HEK293 (cell line): ENCODE data around the gene GLOD4.

Source experiments
- MYNN ChIP-seq: fragments of 450-650 bp; formaldehyde crosslinking; IDR thresholded peaks from 2 replicates; pipeline ENCODE4 v1.5.1; 2016; ENCODE audit warnings: missing biosample characterization, missing genetic modification characterization, borderline replicate concordance
- ZBTB17 ChIP-seq: fragments of 450-650 bp; formaldehyde crosslinking; IDR thresholded peaks from 2 replicates; pipeline ENCODE4 v1.5.1; 2016; ENCODE audit warnings: missing biosample characterization, missing genetic modification characterization
- ZNF114 ChIP-seq: fragments of 450-650 bp; formaldehyde crosslinking; IDR thresholded peaks from 2 replicates; pipeline ENCODE4 v1.5.0; 2017; ENCODE audit warnings: missing biosample characterization, missing genetic modification characterization
- ZNF677 ChIP-seq: fragments of 450-650 bp; IDR thresholded peaks from 2 replicates; pipeline ENCODE4 v1.5.0; 2018; ENCODE audit warnings: missing biosample characterization, mild to moderate bottlenecking, missing genetic modification characterization, moderate library complexity
- TF ChIP-seq, protein P1 (sequence below): fragments of 450-650 bp; formaldehyde crosslinking; IDR thresholded peaks from 2 replicates; pipeline ENCODE4 v1.5.1; 2016; ENCODE audit warnings: missing biosample characterization, missing genetic modification characterization
- TF ChIP-seq, protein P2 (sequence below): fragments of 450-650 bp; formaldehyde crosslinking; IDR thresholded peaks from 2 replicates; pipeline ENCODE4 v1.5.1; 2017; ENCODE audit warnings: missing biosample characterization, missing genetic modification characterization
- TF ChIP-seq, protein P3 (sequence below): fragments of 450-650 bp; formaldehyde crosslinking; IDR thresholded peaks from 2 replicates; pipeline ENCODE4 v1.5.1; 2016; ENCODE audit warnings: missing biosample characterization, missing genetic modification characterization
- TF ChIP-seq, protein P4 (sequence below): fragments of 450-650 bp; formaldehyde crosslinking; IDR thresholded peaks from 2 replicates; pipeline ENCODE4 v1.5.1; 2016; ENCODE audit warnings: missing biosample characterization, missing genetic modification characterization
- TF ChIP-seq, protein P5 (sequence below): fragments of 450-650 bp; formaldehyde crosslinking; optimal IDR thresholded peaks from 2 replicates; pipeline ENCODE3; 2016; ENCODE audit warnings: missing biosample characterization, mild to moderate bottlenecking, missing genetic modification characterization

DNA sequence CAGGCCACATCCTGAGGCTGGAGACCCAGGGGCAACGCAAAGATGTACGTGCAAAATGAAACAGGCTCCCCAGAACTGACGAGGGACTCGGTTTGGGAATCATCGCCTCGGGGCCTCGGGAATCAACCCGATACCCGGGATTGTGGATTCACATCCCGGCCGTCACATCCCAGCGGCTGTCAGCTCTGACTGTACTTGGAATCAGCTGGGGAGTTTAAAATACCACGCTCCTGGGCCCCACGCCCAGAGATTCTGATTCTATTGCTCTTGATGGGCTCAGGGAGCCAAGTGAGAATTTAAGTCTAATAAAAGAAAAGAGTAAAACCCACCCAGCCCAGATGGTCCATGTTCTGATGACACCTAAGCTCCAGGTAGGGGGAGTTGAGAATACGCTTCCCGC is 42.3 kb upstream of the GLOD4 start:
- TF ChIP-seq, protein P1, sequence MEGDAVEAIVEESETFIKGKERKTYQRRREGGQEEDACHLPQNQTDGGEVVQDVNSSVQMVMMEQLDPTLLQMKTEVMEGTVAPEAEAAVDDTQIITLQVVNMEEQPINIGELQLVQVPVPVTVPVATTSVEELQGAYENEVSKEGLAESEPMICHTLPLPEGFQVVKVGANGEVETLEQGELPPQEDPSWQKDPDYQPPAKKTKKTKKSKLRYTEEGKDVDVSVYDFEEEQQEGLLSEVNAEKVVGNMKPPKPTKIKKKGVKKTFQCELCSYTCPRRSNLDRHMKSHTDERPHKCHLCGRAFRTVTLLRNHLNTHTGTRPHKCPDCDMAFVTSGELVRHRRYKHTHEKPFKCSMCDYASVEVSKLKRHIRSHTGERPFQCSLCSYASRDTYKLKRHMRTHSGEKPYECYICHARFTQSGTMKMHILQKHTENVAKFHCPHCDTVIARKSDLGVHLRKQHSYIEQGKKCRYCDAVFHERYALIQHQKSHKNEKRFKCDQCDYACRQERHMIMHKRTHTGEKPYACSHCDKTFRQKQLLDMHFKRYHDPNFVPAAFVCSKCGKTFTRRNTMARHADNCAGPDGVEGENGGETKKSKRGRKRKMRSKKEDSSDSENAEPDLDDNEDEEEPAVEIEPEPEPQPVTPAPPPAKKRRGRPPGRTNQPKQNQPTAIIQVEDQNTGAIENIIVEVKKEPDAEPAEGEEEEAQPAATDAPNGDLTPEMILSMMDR (tag by site-specific recombination): no peak
- TF ChIP-seq ZNF677 (tag by site-specific recombination) (no peak), MYNN (tag by site-specific recombination) (no peak), ZBTB17 (no peak), ZNF114 (no peak)
- TF ChIP-seq, protein P2, sequence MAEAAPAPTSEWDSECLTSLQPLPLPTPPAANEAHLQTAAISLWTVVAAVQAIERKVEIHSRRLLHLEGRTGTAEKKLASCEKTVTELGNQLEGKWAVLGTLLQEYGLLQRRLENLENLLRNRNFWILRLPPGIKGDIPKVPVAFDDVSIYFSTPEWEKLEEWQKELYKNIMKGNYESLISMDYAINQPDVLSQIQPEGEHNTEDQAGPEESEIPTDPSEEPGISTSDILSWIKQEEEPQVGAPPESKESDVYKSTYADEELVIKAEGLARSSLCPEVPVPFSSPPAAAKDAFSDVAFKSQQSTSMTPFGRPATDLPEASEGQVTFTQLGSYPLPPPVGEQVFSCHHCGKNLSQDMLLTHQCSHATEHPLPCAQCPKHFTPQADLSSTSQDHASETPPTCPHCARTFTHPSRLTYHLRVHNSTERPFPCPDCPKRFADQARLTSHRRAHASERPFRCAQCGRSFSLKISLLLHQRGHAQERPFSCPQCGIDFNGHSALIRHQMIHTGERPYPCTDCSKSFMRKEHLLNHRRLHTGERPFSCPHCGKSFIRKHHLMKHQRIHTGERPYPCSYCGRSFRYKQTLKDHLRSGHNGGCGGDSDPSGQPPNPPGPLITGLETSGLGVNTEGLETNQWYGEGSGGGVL (tag by site-specific recombination): no peak
- TF ChIP-seq, protein P3, sequence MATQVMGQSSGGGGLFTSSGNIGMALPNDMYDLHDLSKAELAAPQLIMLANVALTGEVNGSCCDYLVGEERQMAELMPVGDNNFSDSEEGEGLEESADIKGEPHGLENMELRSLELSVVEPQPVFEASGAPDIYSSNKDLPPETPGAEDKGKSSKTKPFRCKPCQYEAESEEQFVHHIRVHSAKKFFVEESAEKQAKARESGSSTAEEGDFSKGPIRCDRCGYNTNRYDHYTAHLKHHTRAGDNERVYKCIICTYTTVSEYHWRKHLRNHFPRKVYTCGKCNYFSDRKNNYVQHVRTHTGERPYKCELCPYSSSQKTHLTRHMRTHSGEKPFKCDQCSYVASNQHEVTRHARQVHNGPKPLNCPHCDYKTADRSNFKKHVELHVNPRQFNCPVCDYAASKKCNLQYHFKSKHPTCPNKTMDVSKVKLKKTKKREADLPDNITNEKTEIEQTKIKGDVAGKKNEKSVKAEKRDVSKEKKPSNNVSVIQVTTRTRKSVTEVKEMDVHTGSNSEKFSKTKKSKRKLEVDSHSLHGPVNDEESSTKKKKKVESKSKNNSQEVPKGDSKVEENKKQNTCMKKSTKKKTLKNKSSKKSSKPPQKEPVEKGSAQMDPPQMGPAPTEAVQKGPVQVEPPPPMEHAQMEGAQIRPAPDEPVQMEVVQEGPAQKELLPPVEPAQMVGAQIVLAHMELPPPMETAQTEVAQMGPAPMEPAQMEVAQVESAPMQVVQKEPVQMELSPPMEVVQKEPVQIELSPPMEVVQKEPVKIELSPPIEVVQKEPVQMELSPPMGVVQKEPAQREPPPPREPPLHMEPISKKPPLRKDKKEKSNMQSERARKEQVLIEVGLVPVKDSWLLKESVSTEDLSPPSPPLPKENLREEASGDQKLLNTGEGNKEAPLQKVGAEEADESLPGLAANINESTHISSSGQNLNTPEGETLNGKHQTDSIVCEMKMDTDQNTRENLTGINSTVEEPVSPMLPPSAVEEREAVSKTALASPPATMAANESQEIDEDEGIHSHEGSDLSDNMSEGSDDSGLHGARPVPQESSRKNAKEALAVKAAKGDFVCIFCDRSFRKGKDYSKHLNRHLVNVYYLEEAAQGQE (tag by site-specific recombination): no peak
- TF ChIP-seq, protein P4, sequence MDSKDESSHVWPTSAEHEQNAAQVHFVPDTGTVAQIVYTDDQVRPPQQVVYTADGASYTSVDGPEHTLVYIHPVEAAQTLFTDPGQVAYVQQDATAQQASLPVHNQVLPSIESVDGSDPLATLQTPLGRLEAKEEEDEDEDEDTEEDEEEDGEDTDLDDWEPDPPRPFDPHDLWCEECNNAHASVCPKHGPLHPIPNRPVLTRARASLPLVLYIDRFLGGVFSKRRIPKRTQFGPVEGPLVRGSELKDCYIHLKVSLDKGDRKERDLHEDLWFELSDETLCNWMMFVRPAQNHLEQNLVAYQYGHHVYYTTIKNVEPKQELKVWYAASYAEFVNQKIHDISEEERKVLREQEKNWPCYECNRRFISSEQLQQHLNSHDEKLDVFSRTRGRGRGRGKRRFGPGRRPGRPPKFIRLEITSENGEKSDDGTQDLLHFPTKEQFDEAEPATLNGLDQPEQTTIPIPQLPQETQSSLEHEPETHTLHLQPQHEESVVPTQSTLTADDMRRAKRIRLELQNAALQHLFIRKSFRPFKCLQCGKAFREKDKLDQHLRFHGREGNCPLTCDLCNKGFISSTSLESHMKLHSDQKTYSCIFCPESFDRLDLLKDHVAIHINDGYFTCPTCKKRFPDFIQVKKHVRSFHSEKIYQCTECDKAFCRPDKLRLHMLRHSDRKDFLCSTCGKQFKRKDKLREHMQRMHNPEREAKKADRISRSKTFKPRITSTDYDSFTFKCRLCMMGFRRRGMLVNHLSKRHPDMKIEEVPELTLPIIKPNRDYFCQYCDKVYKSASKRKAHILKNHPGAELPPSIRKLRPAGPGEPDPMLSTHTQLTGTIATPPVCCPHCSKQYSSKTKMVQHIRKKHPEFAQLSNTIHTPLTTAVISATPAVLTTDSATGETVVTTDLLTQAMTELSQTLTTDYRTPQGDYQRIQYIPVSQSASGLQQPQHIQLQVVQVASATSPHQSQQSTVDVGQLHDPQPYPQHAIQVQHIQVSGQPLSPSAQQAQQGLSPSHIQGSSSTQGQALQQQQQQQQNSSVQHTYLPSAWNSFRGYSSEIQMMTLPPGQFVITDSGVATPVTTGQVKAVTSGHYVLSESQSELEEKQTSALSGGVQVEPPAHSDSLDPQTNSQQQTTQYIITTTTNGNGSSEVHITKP (tag by site-specific recombination): no peak
- TF ChIP-seq, protein P5, sequence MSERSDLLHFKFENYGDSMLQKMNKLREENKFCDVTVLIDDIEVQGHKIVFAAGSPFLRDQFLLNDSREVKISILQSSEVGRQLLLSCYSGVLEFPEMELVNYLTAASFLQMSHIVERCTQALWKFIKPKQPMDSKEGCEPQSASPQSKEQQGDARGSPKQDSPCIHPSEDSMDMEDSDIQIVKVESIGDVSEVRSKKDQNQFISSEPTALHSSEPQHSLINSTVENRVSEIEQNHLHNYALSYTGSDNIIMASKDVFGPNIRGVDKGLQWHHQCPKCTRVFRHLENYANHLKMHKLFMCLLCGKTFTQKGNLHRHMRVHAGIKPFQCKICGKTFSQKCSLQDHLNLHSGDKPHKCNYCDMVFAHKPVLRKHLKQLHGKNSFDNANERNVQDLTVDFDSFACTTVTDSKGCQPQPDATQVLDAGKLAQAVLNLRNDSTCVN: no peak
